ENCODE data around the gene PPM1L. TPM values are rescaled to one million over a fixed set of nuclear protein-coding genes. Genes with fewer than 3 reads are reported as not detected.

PPM1L gene
- total RNA-seq, 1 experiment from 2014 or later, result 5.0 TPM

DNA sequence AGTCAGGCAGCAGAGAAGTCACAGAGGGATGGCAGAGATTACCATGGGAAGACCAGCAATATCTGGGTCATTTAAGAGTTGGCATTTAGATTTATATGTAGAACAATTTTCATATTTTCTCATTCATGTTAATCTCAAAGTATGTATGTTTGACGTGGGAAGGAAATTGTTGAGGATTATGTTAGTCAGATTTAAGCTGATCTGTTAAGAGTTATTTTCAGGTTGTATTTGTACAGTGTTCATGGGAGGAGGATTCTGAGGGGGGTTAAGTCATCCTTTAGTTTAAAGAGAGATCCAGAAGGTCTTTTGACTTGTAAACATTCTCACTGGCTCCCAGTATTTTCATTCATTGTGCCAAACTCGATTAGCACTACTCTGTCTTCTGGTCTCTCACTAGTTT, 34.7 kb downstream of the PPM1L start:
- intact Hi-C loops (cut with micrococcal nuclease; ENCODE audit: unreplicated experiment), result no loop called here
- Histone ChIP-seq H3K4me2 (no peak overlapping the region), H3F3A (ENCODE audit: insufficient read depth, low read depth) (peaks cover under 1% of the 10 kb centered on the region), H3K27ac (no peak overlapping the region), H3K9me3 (ENCODE audit: insufficient read depth, low read depth) (no peaks in the 10 kb centered on the region), H2AFZ (no peak overlapping the region), H3K9me2 (ENCODE audit: insufficient read depth) (no peaks in the 10 kb centered on the region), H3K4me3 (no peak overlapping the region), H3K4me1 (replicated peaks; ENCODE audit: insufficient read depth) (peaks cover 2% of the 10 kb centered on the region), H3K36me3 (ENCODE audit: low read depth) (no peaks in the 10 kb centered on the region), H4K20me1 (ENCODE audit: insufficient read depth) (no peaks in the 10 kb centered on the region), H3K27me3 (ENCODE audit: insufficient read depth, low read depth) (no peaks in the 10 kb centered on the region), H3K79me2 (ENCODE audit: low read depth) (no peaks in the 10 kb centered on the region)
- POLR2A ChIA-PET (ENCODE audit: unreplicated experiment), result no interaction called here
- no TSS peak for BruUV-seq (replicated peaks)
- CTCF ChIA-PET, result no interaction called here
- no peak for DNase-seq
- no peak for TF ChIP-seq EZH2 (IDR thresholded peaks at IDR 0.05; ENCODE audit: low read depth)
- TF ChIP-seq, protein P1, sequence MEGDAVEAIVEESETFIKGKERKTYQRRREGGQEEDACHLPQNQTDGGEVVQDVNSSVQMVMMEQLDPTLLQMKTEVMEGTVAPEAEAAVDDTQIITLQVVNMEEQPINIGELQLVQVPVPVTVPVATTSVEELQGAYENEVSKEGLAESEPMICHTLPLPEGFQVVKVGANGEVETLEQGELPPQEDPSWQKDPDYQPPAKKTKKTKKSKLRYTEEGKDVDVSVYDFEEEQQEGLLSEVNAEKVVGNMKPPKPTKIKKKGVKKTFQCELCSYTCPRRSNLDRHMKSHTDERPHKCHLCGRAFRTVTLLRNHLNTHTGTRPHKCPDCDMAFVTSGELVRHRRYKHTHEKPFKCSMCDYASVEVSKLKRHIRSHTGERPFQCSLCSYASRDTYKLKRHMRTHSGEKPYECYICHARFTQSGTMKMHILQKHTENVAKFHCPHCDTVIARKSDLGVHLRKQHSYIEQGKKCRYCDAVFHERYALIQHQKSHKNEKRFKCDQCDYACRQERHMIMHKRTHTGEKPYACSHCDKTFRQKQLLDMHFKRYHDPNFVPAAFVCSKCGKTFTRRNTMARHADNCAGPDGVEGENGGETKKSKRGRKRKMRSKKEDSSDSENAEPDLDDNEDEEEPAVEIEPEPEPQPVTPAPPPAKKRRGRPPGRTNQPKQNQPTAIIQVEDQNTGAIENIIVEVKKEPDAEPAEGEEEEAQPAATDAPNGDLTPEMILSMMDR (conservative IDR thresholded peaks at IDR 0.05), result no peak

DNA sequence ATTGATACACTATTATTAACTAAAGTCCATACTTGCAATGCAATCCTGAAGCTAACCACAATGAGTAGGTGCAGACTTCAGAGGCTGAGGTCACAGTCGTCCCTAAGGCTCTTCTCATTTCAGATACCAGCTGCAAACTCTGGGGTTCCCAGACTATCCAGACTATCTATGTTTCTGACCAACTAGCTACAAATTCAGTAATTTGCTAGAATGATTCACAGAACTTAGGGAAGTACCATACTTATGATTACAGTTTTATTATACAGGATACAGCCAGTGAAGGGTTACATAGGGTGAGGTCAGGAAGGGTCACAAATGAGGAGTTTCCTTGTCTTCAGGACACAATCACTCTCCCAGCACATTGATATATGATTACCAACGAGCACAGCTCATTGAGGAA, 36.5 kb downstream of the PPM1L start:
- no peak for DNase-seq
- no peaks in the 10 kb centered on the region for H3K9me2 ChIP-seq (ENCODE audit: insufficient read depth)
- H3K27ac ChIP-seq, result no peak overlapping the region
- H3K9me3 ChIP-seq (ENCODE audit: insufficient read depth, low read depth), result no peaks in the 10 kb centered on the region
- ChIA-PET CTCF (no interaction called here), POLR2A (ENCODE audit: unreplicated experiment) (no interaction called here)
- H3F3A ChIP-seq (ENCODE audit: insufficient read depth, low read depth), result peaks cover 5% of the 10 kb centered on the region; the same call in 1 of the 2 replicates
- no peaks in the 10 kb centered on the region for H4K20me1 ChIP-seq (ENCODE audit: insufficient read depth)
- no peak overlapping the region for H3K4me3 ChIP-seq
- no peaks in the 10 kb centered on the region for H3K27me3 ChIP-seq (ENCODE audit: insufficient read depth, low read depth)
- no peaks in the 10 kb centered on the region for H3K79me2 ChIP-seq (ENCODE audit: low read depth)
- TF ChIP-seq, protein P1 (conservative IDR thresholded peaks at IDR 0.05), result no peak
- TF ChIP-seq EZH2 (IDR thresholded peaks at IDR 0.05; ENCODE audit: low read depth), result no peak
- intact Hi-C loops (cut with micrococcal nuclease; ENCODE audit: unreplicated experiment), result no loop called here
- no peaks in the 10 kb centered on the region for H3K36me3 ChIP-seq (ENCODE audit: low read depth)
- H2AFZ ChIP-seq, result no peak overlapping the region
- no TSS peak for BruUV-seq (replicated peaks)
- no peak overlapping the region for H3K4me2 ChIP-seq
- peaks cover 14% of the 10 kb centered on the region for H3K4me1 ChIP-seq (replicated peaks; ENCODE audit: insufficient read depth)

DNA sequence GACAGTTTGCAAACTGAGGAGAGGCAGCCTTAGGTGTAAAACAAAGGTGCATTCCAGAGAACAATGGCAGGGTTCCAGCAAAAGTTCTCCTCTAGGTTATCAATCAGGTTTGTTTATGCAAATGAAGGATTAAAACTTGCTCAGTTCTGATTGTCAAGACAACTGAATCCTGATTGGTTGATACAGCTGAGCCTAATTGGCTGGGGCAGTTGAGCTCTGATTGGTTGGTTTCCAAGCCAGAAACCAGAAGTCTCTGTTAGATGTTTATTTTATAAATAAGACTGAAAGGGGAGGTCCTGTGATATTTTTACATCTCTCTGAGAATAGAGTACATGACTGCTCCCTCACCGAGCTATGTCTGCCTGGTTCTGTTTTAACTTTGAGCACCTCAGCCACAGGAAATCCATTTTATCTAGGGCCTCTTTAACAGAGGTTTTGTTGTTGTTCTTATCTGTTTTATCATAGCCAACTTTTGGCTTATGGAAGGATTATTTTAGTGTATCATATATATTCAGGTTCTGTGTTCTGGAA, 37.8 kb downstream of the PPM1L start:
- no peak overlapping the region for H3K4me2 ChIP-seq
- peaks cover 15% of the 10 kb centered on the region for H3K4me1 ChIP-seq (replicated peaks; ENCODE audit: insufficient read depth)
- H3K79me2 ChIP-seq (ENCODE audit: low read depth), result no peaks in the 10 kb centered on the region
- POLR2A ChIA-PET (ENCODE audit: unreplicated experiment), result interaction anchor here (0.6 kb wide), 1 partner anchor 683 kb away, joined by 3 read pairs; no protein-coding TSS in a partner anchor
- no peaks in the 10 kb centered on the region for H4K20me1 ChIP-seq (ENCODE audit: insufficient read depth)
- peaks cover 5% of the 10 kb centered on the region; the same call in 1 of the 2 replicates for H3F3A ChIP-seq (ENCODE audit: insufficient read depth, low read depth)
- no peaks in the 10 kb centered on the region for H3K36me3 ChIP-seq (ENCODE audit: low read depth)
- no peak overlapping the region for H3K4me3 ChIP-seq
- no peaks in the 10 kb centered on the region for H3K9me3 ChIP-seq (ENCODE audit: insufficient read depth, low read depth)
- CTCF ChIA-PET, result no interaction called here
- BruUV-seq (replicated peaks), result no TSS peak
- H2AFZ ChIP-seq, result no peak overlapping the region
- TF ChIP-seq EZH2 (IDR thresholded peaks at IDR 0.05; ENCODE audit: low read depth), result no peak
- TF ChIP-seq, protein P1 (conservative IDR thresholded peaks at IDR 0.05), result no peak
- H3K9me2 ChIP-seq (ENCODE audit: insufficient read depth), result no peaks in the 10 kb centered on the region
- H3K27ac ChIP-seq, result no peak overlapping the region
- no peaks in the 10 kb centered on the region for H3K27me3 ChIP-seq (ENCODE audit: insufficient read depth, low read depth)
- no peak for DNase-seq
- intact Hi-C loops (cut with micrococcal nuclease; ENCODE audit: unreplicated experiment), result no loop called here

Data from PC-9 (cell line).